ENCODE data around the gene FKBP8.

The FKBP8 gene

GRCh38 chr19:18496167-18496979, 47.0 kb downstream of the FKBP8 start:
- no peaks in the 10 kb centered on the region for H3K9me3 ChIP-seq
- peak overlapping the region; percentile 79 for H3K4me2 ChIP-seq
- H3K4me1 ChIP-seq, result peaks cover 90% of the 10 kb centered on the region
- no peaks in the 10 kb centered on the region for H3K36me3 ChIP-seq
- peaks cover 100% of the 10 kb centered on the region for H4K20me1 ChIP-seq
- H3K27ac ChIP-seq, result peak overlapping the region; percentile 58
- H3K4me3 ChIP-seq, result peak overlapping the region; percentile 17; the same call in 1 of the 2 replicates
- no peaks in the 10 kb centered on the region for H3K27me3 ChIP-seq
- peak overlapping the region; percentile 49; the same call in 1 of the 2 replicates for H3K9ac ChIP-seq
- TF ChIP-seq Cebpa-rat (IDR thresholded peaks at IDR 0.05), result no peak

- Histone ChIP-seq H4K20me1 (peaks cover 100% of the 10 kb centered on the region), H3K27me3 (no peaks in the 10 kb centered on the region), H3K4me1 (peaks cover 86% of the 10 kb centered on the region), H3K9ac (peak overlapping the region; percentile 49), H3K4me3 (peak overlapping the region; percentile 17; the same call in 1 of the 2 replicates), H3K4me2 (peak overlapping the region; percentile 79), H3K27ac (peak overlapping the region; percentile 58), H3K36me3 (no peaks in the 10 kb centered on the region), H3K9me3 (no peaks in the 10 kb centered on the region)
- no peak for TF ChIP-seq Cebpa-rat (IDR thresholded peaks at IDR 0.05)
These were observed 48.0 kb downstream of the FKBP8 start for GRCh38 chr19:18495204-18495911.

DNA sequence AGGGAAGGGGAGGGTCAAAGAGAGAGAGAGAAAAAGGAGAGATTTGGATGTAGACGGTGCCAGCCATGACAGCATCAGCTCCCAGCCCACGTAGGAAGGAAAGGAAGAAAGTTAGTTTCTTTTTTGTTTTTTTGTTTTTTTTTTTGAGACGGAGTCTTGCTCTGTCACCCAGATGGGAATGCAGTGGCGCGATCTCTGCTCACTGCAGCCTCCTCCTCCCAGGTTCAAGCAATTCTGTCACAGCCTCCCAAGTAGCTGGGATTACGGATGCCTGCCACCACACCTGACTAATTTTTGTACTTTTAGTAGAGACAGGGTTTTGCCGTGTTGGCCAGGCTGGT, 49.1 kb downstream of the FKBP8 start:
- peaks cover 100% of the 10 kb centered on the region for H4K20me1 ChIP-seq

GRCh38 chr19:18493440-18494266, 49.7 kb downstream of the FKBP8 start:
- Histone ChIP-seq H3K9me3 (no peaks in the 10 kb centered on the region), H3K27me3 (no peaks in the 10 kb centered on the region), H3K4me1 (peaks cover 83% of the 10 kb centered on the region), H3K4me2 (peak overlapping the region; percentile 79), H4K20me1 (peaks cover 100% of the 10 kb centered on the region), H3K9ac (no peak overlapping the region), H3K4me3 (no peak overlapping the region), H3K36me3 (no peaks in the 10 kb centered on the region), H3K27ac (0 out of 2 replicates have a peak overlapping the region, but pooled peaks have one; percentile 20)
- TF ChIP-seq Cebpa-rat (IDR thresholded peaks at IDR 0.05), result no peak

More for the DNA sequence above, 49.1 kb downstream of the FKBP8 start:
- Histone ChIP-seq H3K27me3 (no peaks in the 10 kb centered on the region), H3K9ac (no peak overlapping the region), H3K9me3 (no peaks in the 10 kb centered on the region), H3K36me3 (no peaks in the 10 kb centered on the region), H3K27ac (peak overlapping the region; percentile 58; the same call in 1 of the 2 replicates), H3K4me3 (no peak overlapping the region), H3K4me2 (peak overlapping the region; percentile 79), H3K4me1 (peaks cover 83% of the 10 kb centered on the region)
- TF ChIP-seq Cebpa-rat (IDR thresholded peaks at IDR 0.05), result no peak

GRCh38 chr19:18491995-18492953, 51.1 kb downstream of the FKBP8 start:
- no peaks in the 10 kb centered on the region for H3K9me3 ChIP-seq
- H3K36me3 ChIP-seq, result no peaks in the 10 kb centered on the region
- H3K27me3 ChIP-seq, result no peaks in the 10 kb centered on the region
- H3K4me2 ChIP-seq, result peak overlapping the region; percentile 2; the same call in 1 of the 2 replicates
- H3K27ac ChIP-seq, result no peak overlapping the region
- no peak overlapping the region for H3K9ac ChIP-seq
- H3K4me3 ChIP-seq, result no peak overlapping the region
- H4K20me1 ChIP-seq, result peaks cover 100% of the 10 kb centered on the region
- TF ChIP-seq Cebpa-rat (IDR thresholded peaks at IDR 0.05), result no peak
- H3K4me1 ChIP-seq, result peaks cover 83% of the 10 kb centered on the region

GRCh38 chr19:18490728-18491127, 52.6 kb downstream of the FKBP8 start:
- no peak for TF ChIP-seq Cebpa-rat (IDR thresholded peaks at IDR 0.05)
- H3K9ac ChIP-seq, result no peak overlapping the region
- H3K4me2 ChIP-seq, result no peak overlapping the region
- H3K4me1 ChIP-seq, result peaks cover 83% of the 10 kb centered on the region
- H3K4me3 ChIP-seq, result no peak overlapping the region
- no peak overlapping the region for H3K27ac ChIP-seq
- H3K36me3 ChIP-seq, result no peaks in the 10 kb centered on the region
- peaks cover 100% of the 10 kb centered on the region for H4K20me1 ChIP-seq
- no peaks in the 10 kb centered on the region for H3K9me3 ChIP-seq
- H3K27me3 ChIP-seq, result no peaks in the 10 kb centered on the region

- no peaks in the 10 kb centered on the region for H3K36me3 ChIP-seq
- TF ChIP-seq Cebpa-rat (IDR thresholded peaks at IDR 0.05), result no peak
- H3K4me2 ChIP-seq, result no peak overlapping the region
- no peaks in the 10 kb centered on the region for H3K27me3 ChIP-seq
- H3K4me1 ChIP-seq, result peaks cover 83% of the 10 kb centered on the region
- H3K9me3 ChIP-seq, result no peaks in the 10 kb centered on the region
- no peak overlapping the region for H3K9ac ChIP-seq
- H3K4me3 ChIP-seq, result no peak overlapping the region
- H4K20me1 ChIP-seq, result peaks cover 100% of the 10 kb centered on the region
- H3K27ac ChIP-seq, result no peak overlapping the region
These were observed 53.7 kb downstream of the FKBP8 start for GRCh38 chr19:18489627-18490184.

DNA sequence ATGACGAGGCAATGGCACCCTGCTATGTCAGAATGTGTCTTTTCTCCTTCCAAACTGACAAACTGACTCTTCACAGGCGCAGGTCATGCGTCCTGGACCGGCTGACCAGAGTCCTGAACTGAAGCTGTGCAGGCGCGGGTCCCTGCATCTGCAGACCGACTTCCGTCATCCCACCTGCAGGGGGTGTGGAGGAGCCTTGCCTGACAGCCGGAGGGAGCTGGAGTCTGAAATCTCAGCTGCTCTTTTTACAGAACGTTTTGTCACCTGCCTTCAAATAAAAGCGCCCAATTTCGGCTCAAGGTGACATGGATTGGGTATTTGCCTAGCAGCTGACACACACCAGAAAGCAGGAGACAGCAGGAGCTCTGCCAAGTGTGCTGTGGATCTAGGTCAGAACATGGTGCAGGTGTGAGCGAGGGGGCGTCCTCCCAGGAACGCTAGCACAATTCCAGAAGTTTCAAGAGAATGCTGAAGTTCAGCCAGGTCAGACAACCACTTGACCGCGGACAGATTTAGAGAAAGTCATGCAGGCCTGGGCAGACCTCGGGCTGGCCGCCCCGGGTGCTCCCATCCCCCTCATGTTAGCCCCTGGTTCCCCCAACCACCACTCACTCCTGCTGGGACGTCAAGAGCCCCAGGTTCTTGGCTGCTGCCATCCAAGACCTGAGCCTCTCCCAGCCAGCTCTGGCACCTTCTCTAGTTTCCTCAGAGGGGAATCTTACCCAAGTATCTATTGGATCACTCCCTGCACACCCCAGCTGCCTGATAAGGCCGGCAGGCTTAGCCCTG, 54.3 kb downstream of the FKBP8 start:
- H4K20me1 ChIP-seq, result peaks cover 100% of the 10 kb centered on the region
- H3K4me1 ChIP-seq, result peaks cover 83% of the 10 kb centered on the region
- H3K9me3 ChIP-seq, result no peaks in the 10 kb centered on the region
- H3K4me3 ChIP-seq, result no peak overlapping the region
- H3K4me2 ChIP-seq, result peak overlapping the region; percentile 46
- no peak for TF ChIP-seq Cebpa-rat (IDR thresholded peaks at IDR 0.05)
- no peaks in the 10 kb centered on the region for H3K36me3 ChIP-seq
- no peaks in the 10 kb centered on the region for H3K27me3 ChIP-seq
- 0 out of 2 replicates have a peak overlapping the region, but pooled peaks have one; percentile 9 for H3K27ac ChIP-seq
- no peak overlapping the region for H3K9ac ChIP-seq
